NCI-H524 treated with DMSO at 0.1 percent for 48 hours (cell line): Measurements from ENCODE around the gene PRTG.
"Not testable (repeated sequence)": the region's sequence is repeated elsewhere in the genome, so short reads cannot be mapped to it uniquely, and the experiment has no call there.

Experiments used
- DNase-seq: peaks from one replicate; lab custom pipeline; 2025; lab: John Stamatoyannopoulos, UW

The PRTG gene

GRCh38 chr15:55742927-55743728 lies at the start of gene PRTG:
PRTG (minus strand) TSS chr15:55743152; CDS start chr15:55742931, 221 bp downstream.
- no peak for DNase-seq

GRCh38 chr15:55791551-55792400 lies 48.8 kb upstream of the PRTG start:
- no peak for DNase-seq

GRCh38 chr15:55789066-55789660 lies 46.2 kb upstream of the PRTG start:
- no peak for DNase-seq

- DNase-seq: no peak
These were observed 43.4 kb upstream of the PRTG start for GRCh38 chr15:55786341-55786740.

GRCh38 chr15:55785593-55785992 lies 42.6 kb upstream of the PRTG start:
- DNase-seq: not testable (repeated sequence)

GRCh38 chr15:55784286-55784685 lies 41.3 kb upstream of the PRTG start:
- DNase-seq: no peak

- no peak for DNase-seq
These were observed 39.9 kb upstream of the PRTG start for GRCh38 chr15:55782901-55783300.

- DNase-seq: no peak
These were observed 37.3 kb upstream of the PRTG start for GRCh38 chr15:55780292-55780691.

- DNase-seq: no peak
These were observed 36.0 kb upstream of the PRTG start for GRCh38 chr15:55778932-55779331.

GRCh38 chr15:55775316-55775715 lies 32.4 kb upstream of the PRTG start:
- DNase-seq: no peak

- DNase-seq: peak; percentile 8
These were observed 31.4 kb upstream of the PRTG start for GRCh38 chr15:55774113-55774970.

GRCh38 chr15:55770806-55771205 lies 27.9 kb upstream of the PRTG start:
- DNase-seq: peak; percentile 56

GRCh38 chr15:55770261-55770660 lies 27.3 kb upstream of the PRTG start:
- DNase-seq: peak; percentile 39

GRCh38 chr15:55768670-55769185 lies 25.8 kb upstream of the PRTG start:
- no peak for DNase-seq

- no peak for DNase-seq
These were observed 23.7 kb upstream of the PRTG start for GRCh38 chr15:55766676-55767075.

- DNase-seq: no peak
These were observed 21.4 kb upstream of the PRTG start for GRCh38 chr15:55764398-55764797.

GRCh38 chr15:55758580-55758986 lies 15.6 kb upstream of the PRTG start:
- no peak for DNase-seq

GRCh38 chr15:55753433-55753832 lies 10.5 kb upstream of the PRTG start:
- not testable (repeated sequence) for DNase-seq

GRCh38 chr15:55750706-55751105 lies 7.8 kb upstream of the PRTG start:
- DNase-seq: no peak

- no peak for DNase-seq
These were observed 1.0 kb upstream of the PRTG start for GRCh38 chr15:55743729-55744655.
